Mesenteric fat pad (tissue), 1 donor: ENCODE data around the gene ID1. TPM values are rescaled to one million over a fixed set of nuclear protein-coding genes. Genes with fewer than 3 reads are reported as not detected.

ENCODE experiments used
- DNase-seq: peaks from one replicate; pipeline ENCODE4 v3.0.0-alpha.2; 2020; ENCODE audit warnings: low spot score
- long read RNA-seq: library from polyadenylated mRNA; unstranded; transcript quantifications from one replicate; pipeline ENCODE4 v2.0.0, GENCODE V29; 2020
- total RNA-seq: library from RNA; stranded (reverse); fragmentation: NEBNext Ultra II Directional; extraction: Animal tissue kit (Norgen Biotek cat#: 25700); gene quantifications from one replicate; pipeline ENCODE4 v1.2.1, GENCODE V29; 2021
- donor health status: DM: yes; HTN: yes; CAD: no.

The ID1 gene
- 223 TPM for total RNA-seq
- long read RNA-seq, transcript ID1-202 (2 exons, 994 nt), result major isoform, 132 of 185 reads
- long read RNA-seq, transcript ID1-201 (1 exons, 1,233 nt), result minor isoform, 53 of 185 reads
- long read RNA-seq, partial matches to known transcripts, result 0 of 185 reads
- long read RNA-seq, other reads (novel, unspliced or antisense), result 0 of 185 reads

- peak; percentile 98 for DNase-seq
These were observed at the start of gene ID1 for GRCh38 chr20:31605031-31605901. ID1 (plus strand) TSS chr20:31605289; CDS start chr20:31605388, 99 bp downstream.

- no peak for DNase-seq
These were observed 45.4 kb upstream of the ID1 start for GRCh38 chr20:31559704-31560093.

GRCh38 chr20:31560094-31560745 lies 44.9 kb upstream of the ID1 start:
- DNase-seq, result no peak

GRCh38 chr20:31560746-31561598 lies 44.1 kb upstream of the ID1 start:
- no peak for DNase-seq

- DNase-seq, result no peak
These were observed 42.8 kb upstream of the ID1 start for GRCh38 chr20:31562241-31562640.

- DNase-seq, result no peak
These were observed 40.8 kb upstream of the ID1 start for GRCh38 chr20:31564284-31564683.

- DNase-seq, result no peak
These were observed 39.3 kb upstream of the ID1 start for GRCh38 chr20:31565699-31566318.

GRCh38 chr20:31566319-31566657 lies 38.8 kb upstream of the ID1 start:
- no peak for DNase-seq

- no peak for DNase-seq
These were observed 38.3 kb upstream of the ID1 start for GRCh38 chr20:31566658-31567379.

GRCh38 chr20:31567380-31567720 lies 37.7 kb upstream of the ID1 start:
- no peak for DNase-seq

- no peak for DNase-seq
These were observed 36.9 kb upstream of the ID1 start for GRCh38 chr20:31568041-31568731.

- no peak for DNase-seq
These were observed 36.3 kb upstream of the ID1 start for GRCh38 chr20:31568773-31569162.

- DNase-seq, result no peak
These were observed 35.7 kb upstream of the ID1 start for GRCh38 chr20:31569163-31570020.

GRCh38 chr20:31570021-31570463 lies 35.0 kb upstream of the ID1 start:
- DNase-seq, result no peak

GRCh38 chr20:31570735-31571617 lies 34.1 kb upstream of the ID1 start:
- DNase-seq, result no peak

GRCh38 chr20:31572042-31572700 lies 32.9 kb upstream of the ID1 start:
- DNase-seq, result no peak
